NCI-H345 (cell line): ENCODE results near the gene PCDH19.

Experiments
- DNase-seq: peaks from one replicate; lab custom pipeline; 2025; lab: John Stamatoyannopoulos, UW

PCDH19 gene

DNA sequence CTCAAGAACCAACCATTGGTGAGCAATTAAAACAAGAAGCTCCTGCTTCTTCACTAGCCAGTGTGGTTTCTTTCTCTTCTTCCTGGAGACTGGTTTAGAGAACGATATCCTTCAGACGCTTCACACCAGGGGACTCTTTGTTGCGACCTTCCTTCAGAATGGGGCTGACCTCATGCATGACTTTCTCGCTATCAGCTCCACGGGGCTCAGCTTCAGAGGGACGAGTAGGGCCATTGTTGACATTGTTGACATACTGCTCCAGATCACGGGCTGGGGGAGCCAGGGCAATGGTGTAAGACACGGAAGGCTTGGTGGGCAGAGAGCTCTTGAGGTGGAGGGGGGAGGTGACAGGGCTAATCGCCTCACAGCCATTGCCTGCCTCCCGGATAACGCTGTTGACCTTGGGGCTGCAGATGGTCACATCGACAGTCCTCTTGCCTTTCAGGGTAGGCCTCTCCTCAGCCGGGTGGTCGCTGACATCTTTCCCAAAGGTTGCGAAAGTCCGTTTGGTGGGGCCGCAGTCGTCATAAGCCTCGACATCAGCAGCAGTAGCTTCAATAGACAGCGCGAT lies 113.8 kb downstream of the PCDH19 start:
- no peak for DNase-seq

DNA sequence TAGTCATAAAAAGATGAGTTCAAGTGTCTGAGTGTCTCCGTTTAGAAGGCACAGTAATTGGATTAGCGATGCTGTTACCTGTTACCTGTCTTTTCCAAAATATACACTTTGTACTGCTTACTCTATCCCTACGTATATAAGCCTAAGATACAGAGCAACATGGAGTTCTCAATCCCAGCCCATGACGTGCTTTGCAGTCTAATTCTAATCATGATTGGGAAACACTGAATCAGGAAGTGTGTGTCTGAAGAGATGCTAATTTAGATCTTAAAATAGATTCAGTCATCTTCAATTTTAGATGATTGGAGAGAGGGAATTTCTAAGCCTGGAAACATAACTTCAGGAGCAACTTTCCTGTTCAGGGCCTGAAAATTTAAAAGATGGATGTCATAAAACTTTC lies 115.1 kb downstream of the PCDH19 start:
- no peak for DNase-seq

DNA sequence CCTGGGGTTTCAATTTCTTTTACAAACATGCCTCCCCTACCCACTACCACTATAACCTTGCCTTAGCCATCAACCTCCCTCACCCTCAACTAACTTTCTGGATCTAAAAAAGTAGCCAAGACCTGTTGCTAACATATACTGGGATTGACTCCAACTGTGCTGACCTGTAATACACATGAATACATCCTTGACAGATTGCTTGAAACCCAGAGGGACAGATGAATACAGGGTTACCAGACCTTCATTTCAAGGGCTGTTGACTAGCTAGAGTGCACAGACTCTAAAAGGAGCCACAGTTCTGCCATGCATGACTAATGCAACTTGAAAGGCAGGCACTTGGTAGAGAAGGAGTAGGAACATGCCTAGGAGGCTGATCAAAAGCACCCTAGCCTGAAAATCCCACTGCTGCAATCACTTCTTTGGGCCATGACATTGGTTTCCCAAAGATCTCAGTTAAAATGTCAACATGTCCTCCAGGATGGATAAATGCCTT lies 121.0 kb downstream of the PCDH19 start:
- DNase-seq, result no peak

GRCh38 chrX:100277231-100277630 lies 132.8 kb downstream of the PCDH19 start:
- no peak for DNase-seq

- no peak for DNase-seq
Observed at GRCh38 chrX:100274916-100275315, 135.2 kb downstream of the PCDH19 start.

GRCh38 chrX:100265179-100265578 lies 144.9 kb downstream of the PCDH19 start:
- DNase-seq, result no peak

DNA sequence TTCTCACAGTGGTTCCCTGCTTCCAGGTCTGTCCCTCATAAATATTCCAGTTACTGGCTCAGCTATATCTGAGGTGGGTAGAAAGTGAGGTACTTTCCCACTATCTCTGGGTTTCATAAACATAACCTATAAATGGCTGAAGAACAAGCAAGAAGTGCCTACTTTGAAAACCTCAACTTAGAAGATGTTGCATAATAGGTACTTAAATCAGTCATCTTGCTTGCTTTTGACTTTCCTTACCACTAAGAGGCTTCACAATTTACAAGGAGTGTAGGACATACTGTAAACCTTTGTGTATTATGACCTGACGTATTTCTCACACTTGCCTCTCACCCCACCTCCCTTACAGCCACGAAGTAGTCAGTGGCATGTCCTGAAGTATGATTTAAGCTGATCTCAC lies 145.9 kb downstream of the PCDH19 start:
- no peak for DNase-seq

DNA sequence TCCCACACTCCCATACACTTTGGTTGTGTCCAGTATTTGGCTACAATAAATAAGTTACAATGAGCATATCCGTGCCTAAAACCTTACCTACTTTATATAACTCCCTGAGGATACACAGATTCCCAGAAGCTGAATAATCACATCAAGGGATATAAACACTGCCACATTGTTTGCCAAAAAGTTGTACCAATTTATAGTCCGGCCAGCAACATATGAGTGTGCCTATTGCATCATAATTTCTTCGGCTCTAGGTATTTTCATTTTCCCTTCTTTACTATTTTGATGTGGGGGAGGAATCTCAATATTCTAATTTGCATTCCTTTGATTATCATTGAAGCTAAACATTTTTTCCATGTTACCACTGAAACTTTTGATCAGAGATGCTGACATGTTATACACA lies 146.4 kb downstream of the PCDH19 start:
- DNase-seq, result no peak

GRCh38 chrX:100248885-100249493 lies 161.1 kb downstream of the PCDH19 start:
- no peak for DNase-seq

DNA sequence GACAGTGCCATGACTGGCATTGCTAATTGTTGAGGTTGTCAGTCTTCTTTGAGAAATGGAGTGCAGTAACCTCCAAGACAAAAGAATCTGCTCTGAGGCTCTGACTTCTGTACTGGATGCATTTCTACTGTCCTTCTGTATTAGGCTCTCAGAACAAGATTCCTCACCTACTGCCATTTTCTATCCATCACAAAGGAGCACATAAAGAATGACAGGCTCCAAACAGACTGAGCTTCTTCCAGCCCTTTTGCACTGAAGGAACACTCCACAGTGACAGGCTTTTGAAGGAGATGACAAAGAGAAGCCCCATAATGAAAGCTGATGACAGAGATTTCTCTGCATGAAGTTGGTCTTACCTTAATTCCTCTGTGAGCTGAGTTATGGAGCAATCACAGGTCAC lies 162.2 kb downstream of the PCDH19 start:
- DNase-seq, result no peak

GRCh38 chrX:100244681-100245080 lies 165.4 kb downstream of the PCDH19 start:
- DNase-seq, result no peak
